AG09309 (cell line): Measurements from ENCODE around the gene BOD1L1.

Experiments
- DNase-seq: peaks from one replicate; pipeline ENCODE4 v3.0.0-alpha.2; 2010; ENCODE audit warnings: low read depth
- H3K4me3 ChIP-seq: 2 replicates; pipeline ENCODE4 v1.5.1; 2011; ENCODE audit warnings: mild to moderate bottlenecking, low read depth, low read length, moderate library complexity; ENCODE audit not compliant: control insufficient read depth
- CTCF ChIP-seq: IDR thresholded peaks from 2 replicates; pipeline ENCODE4 v1.5.1; 2011; ENCODE audit warnings: mild to moderate bottlenecking, low read depth, low read length, inconsistent platforms; ENCODE audit not compliant: insufficient read depth, control insufficient read depth; ENCODE audit errors: missing control alignments

BOD1L1 gene

DNA sequence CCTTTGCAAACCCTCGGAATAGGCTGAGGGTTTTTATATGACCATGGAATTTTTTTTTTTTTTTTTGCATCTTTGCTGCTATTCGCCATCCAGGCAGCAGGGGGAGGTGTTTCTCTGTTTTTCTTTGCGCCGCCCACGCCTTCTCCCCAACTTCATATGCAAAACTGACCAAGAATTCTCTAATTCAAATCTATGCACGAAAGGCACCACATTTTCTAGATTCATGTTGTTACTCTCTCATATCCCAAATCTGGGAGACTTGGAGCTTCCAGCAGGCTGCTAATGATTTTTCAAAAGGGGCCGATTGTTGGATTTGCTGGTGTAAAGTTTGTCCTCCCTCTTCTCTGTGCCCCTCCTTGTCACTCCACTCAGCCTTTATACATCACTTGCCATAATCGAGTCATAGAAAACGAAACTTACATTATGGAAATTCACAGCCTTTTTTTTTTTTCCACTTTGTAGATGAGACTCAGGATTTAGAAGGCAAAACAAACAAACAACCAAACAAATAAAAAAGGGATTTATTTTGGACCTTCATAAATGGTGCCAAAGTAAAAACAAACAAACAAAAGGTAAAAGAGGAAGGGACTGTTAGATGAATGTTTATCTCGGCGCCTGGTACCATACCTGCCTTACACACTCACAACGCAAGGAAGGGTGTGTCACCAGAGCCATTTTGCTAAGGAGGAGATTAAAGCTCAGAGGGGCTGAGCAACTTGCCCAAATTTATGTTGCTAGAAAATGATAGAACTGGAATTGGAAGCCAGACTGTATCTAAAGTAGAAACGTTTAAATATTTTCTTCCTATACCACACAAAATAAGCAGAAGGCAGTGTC is 29.3 kb upstream of the BOD1L1 start:
- peak; percentile 38 for DNase-seq
- H3K4me3 ChIP-seq = peak overlapping the region; percentile 27
- peak; percentile 82 for TF ChIP-seq CTCF

DNA sequence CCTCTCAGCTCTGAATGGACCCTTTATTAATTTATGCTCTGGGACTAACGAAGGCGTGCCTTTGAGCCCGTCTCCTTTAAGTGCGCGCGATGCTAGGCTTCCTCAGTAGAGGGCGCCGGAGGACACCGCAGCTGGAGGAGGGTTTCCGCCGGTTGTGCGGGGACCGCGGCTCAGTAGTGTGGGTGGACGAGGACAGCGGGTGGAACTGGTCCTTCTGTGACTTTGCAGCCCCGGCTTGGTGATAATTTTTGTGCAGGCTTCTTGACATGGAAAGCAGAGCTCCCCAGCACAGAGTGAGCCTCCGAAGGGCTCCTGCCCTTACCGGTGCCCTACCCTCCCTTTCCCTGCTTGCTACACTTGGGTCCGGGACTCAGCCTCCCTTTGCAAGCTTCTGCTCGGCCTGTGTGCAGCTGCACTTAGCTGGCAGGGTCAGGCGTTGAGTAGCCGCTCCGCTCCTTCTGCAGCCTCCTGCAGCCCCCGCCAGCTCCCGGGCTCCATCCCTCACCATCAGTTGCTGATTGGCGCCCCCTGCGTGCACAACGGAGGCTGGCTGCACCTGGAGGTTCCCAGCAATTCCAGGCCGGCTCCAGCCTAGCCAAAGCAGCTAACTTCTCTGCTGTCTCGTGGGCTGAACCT is 26.8 kb upstream of the BOD1L1 start:
- H3K4me3 ChIP-seq = peak overlapping the region; percentile 62
- peak; percentile 93 for TF ChIP-seq CTCF
- no peak for DNase-seq

- DNase-seq = no peak
- no peak overlapping the region for H3K4me3 ChIP-seq
- TF ChIP-seq CTCF = no peak
These were observed 26.2 kb upstream of the BOD1L1 start for GRCh38 chr4:13653766-13654161.

DNA sequence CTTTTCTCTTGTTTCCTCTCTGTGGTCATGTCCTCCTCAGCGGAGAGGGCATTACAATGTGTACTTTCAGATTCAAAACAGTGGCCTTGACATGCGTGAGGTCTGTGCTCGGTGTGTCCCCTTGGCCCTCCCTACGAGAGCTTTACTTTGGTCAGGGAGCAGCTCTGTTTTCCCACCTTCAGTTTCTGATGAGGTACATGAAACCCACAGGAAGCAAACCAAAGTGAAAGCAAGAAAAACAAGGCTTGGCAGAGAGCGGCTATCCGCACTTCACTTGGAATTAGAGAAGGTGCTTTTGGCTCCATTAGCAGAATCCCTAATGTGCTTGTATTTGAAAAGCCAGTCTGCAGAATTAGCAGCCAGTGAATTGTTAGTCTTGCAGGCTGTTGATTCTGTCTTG is 19.5 kb upstream of the BOD1L1 start:
- TF ChIP-seq CTCF = no peak
- no peak for DNase-seq
- no peak overlapping the region for H3K4me3 ChIP-seq

- no peak overlapping the region for H3K4me3 ChIP-seq
- TF ChIP-seq CTCF = no peak
- no peak for DNase-seq
These were observed 17.6 kb upstream of the BOD1L1 start for GRCh38 chr4:13645075-13645474.

- TF ChIP-seq CTCF = no peak
- H3K4me3 ChIP-seq = no peak overlapping the region
- no peak for DNase-seq
These were observed 14.8 kb upstream of the BOD1L1 start for GRCh38 chr4:13642170-13642950.
